Lower lobe of right lung (tissue), 2 donors: ENCODE data around the gene LDB2. TPM values are rescaled to one million over a fixed set of nuclear protein-coding genes. Genes with fewer than 3 reads are reported as not detected.

ENCODE experiments used
- ATAC-seq, 2 donors: fragments of 200-7000 bp; cut with Tn5 transposase; one replicate each; pipeline ENCODE4 v1.9.1; 2020 to 2022; ENCODE audit warnings: mild to moderate bottlenecking in 2 of 2, moderate library complexity in 2 of 2
- DNase-seq: peaks from one replicate; pipeline ENCODE4 v3.0.0-alpha.2; 2020
- H3K27ac ChIP-seq: fragments of 200-600 bp; one replicate; pipeline ENCODE4 v1.8.0; 2022
- H3K27me3 ChIP-seq: fragments of 200-600 bp; one replicate; pipeline ENCODE4 v1.8.0; 2022; ENCODE audit warnings: low read depth
- H3K36me3 ChIP-seq: fragments of 200-600 bp; one replicate; pipeline ENCODE4 v1.8.0; 2022; ENCODE audit warnings: mild to moderate bottlenecking
- H3K4me1 ChIP-seq: fragments of 200-600 bp; one replicate; pipeline ENCODE4 v1.8.0; 2022
- H3K4me3 ChIP-seq: fragments of 200-600 bp; one replicate; pipeline ENCODE4 v1.8.0; 2022; ENCODE audit warnings: mild to moderate bottlenecking
- H3K9me3 ChIP-seq: fragments of 200-600 bp; one replicate; pipeline ENCODE4 v1.8.0; 2022
- intact Hi-C: fragments of 100-400 bp; cut with DNase I; formaldehyde crosslinking; loops from one replicate; pipeline ENCODE4 v1.11.0; 2022
- total RNA-seq: library from RNA; stranded (reverse); fragmentation: NEBNext Ultra II Directional; extraction: Animal tissue kit (Norgen Biotek cat#: 25700); gene quantifications from one replicate; pipeline ENCODE4 v1.2.1, GENCODE V29; 2021
- TF ChIP-seq, protein P1 (sequence below): fragments of 200-600 bp; IDR thresholded peaks from one replicate; pipeline ENCODE4 v1.8.0; 2022; ENCODE audit warnings: antibody characterized with exemption, mild to moderate bottlenecking
- donor health status: DM: no; HTN: yes; CAD: no; lungs with severe emphysema.

LDB2 gene
- total RNA-seq, 1 donor from 2014 or later: 113 TPM

- H3K27me3 ChIP-seq: no peaks in the 10 kb centered on the region
- no peak overlapping the region for H3K4me3 ChIP-seq
- no peaks in the 10 kb centered on the region for H3K4me1 ChIP-seq
- H3K9me3 ChIP-seq: no peaks in the 10 kb centered on the region
- H3K36me3 ChIP-seq: no peaks in the 10 kb centered on the region
- intact Hi-C loops: no loop called here
- TF ChIP-seq, protein P1, sequence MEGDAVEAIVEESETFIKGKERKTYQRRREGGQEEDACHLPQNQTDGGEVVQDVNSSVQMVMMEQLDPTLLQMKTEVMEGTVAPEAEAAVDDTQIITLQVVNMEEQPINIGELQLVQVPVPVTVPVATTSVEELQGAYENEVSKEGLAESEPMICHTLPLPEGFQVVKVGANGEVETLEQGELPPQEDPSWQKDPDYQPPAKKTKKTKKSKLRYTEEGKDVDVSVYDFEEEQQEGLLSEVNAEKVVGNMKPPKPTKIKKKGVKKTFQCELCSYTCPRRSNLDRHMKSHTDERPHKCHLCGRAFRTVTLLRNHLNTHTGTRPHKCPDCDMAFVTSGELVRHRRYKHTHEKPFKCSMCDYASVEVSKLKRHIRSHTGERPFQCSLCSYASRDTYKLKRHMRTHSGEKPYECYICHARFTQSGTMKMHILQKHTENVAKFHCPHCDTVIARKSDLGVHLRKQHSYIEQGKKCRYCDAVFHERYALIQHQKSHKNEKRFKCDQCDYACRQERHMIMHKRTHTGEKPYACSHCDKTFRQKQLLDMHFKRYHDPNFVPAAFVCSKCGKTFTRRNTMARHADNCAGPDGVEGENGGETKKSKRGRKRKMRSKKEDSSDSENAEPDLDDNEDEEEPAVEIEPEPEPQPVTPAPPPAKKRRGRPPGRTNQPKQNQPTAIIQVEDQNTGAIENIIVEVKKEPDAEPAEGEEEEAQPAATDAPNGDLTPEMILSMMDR: no peak
- H3K27ac ChIP-seq: no peak overlapping the region
- no peak for DNase-seq
- ATAC-seq: no peak
Measured at GRCh38 chr4:16466581-16466980, 431.9 kb downstream of the LDB2 start.

GRCh38 chr4:16464651-16465050, 433.8 kb downstream of the LDB2 start:
- no peak for ATAC-seq
- DNase-seq: no peak
- intact Hi-C loops: no loop called here
- Histone ChIP-seq H3K4me1 (no peaks in the 10 kb centered on the region), H3K27me3 (no peaks in the 10 kb centered on the region), H3K9me3 (no peaks in the 10 kb centered on the region), H3K27ac (no peak overlapping the region), H3K36me3 (no peaks in the 10 kb centered on the region), H3K4me3 (no peak overlapping the region)
- TF ChIP-seq, protein P1: no peak

GRCh38 chr4:16462656-16463055, 435.8 kb downstream of the LDB2 start:
- intact Hi-C loops: no loop called here

DNA sequence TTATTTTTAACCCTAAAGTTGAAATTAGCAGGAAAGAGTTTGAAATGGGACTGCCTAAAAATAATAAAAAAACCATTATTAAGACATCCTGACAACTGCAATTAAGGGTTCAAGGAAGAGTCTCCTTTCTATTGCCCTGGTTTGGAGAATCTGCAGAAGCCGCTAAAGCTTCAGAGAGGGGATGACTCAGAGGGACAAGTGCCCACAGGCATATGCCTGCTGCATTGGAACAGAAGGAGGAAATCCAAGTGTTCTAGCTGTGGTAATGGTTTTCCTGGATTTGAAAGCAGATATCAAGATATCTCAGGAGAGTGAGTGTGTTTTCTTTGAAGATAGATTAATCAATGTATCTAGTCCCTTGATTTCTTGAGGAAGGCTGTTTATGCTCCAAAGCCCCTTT, 437.1 kb downstream of the LDB2 start:
- DNase-seq: no peak
- intact Hi-C loops: no loop called here
- Histone ChIP-seq H3K4me1 (no peaks in the 10 kb centered on the region), H3K27me3 (no peaks in the 10 kb centered on the region), H3K4me3 (no peak overlapping the region), H3K27ac (no peak overlapping the region), H3K9me3 (no peaks in the 10 kb centered on the region), H3K36me3 (no peaks in the 10 kb centered on the region)
- no peak for ATAC-seq
- TF ChIP-seq, protein P1: no peak

More at GRCh38 chr4:16462656-16463055, 435.8 kb downstream of the LDB2 start:
- TF ChIP-seq, protein P1: no peak
- Histone ChIP-seq H3K36me3 (no peaks in the 10 kb centered on the region), H3K27ac (no peak overlapping the region), H3K4me1 (no peaks in the 10 kb centered on the region), H3K4me3 (no peak overlapping the region), H3K9me3 (no peaks in the 10 kb centered on the region), H3K27me3 (no peaks in the 10 kb centered on the region)
- DNase-seq (no peak), ATAC-seq (no peak)

GRCh38 chr4:16457944-16458343, 440.5 kb downstream of the LDB2 start:
- no peaks in the 10 kb centered on the region for H3K27me3 ChIP-seq
- no peaks in the 10 kb centered on the region for H3K36me3 ChIP-seq
- TF ChIP-seq, protein P1: no peak
- no peak for ATAC-seq
- no peaks in the 10 kb centered on the region for H3K4me1 ChIP-seq
- intact Hi-C loops: no loop called here
- H3K27ac ChIP-seq: no peak overlapping the region
- H3K9me3 ChIP-seq: no peaks in the 10 kb centered on the region
- no peak for DNase-seq
- H3K4me3 ChIP-seq: no peak overlapping the region
